SIG-M5 (cell line): ENCODE results near the gene HECW1.

ENCODE experiments used
- DNase-seq: peaks from one replicate; lab custom pipeline; 2025; lab: John Stamatoyannopoulos, UW

The HECW1 gene

GRCh38 chr7:43438897-43439479 lies 326.5 kb downstream of the HECW1 start:
- DNase-seq = no peak

- no peak for DNase-seq
Observed at GRCh38 chr7:43439631-43440401, 327.4 kb downstream of the HECW1 start.

GRCh38 chr7:43441231-43442130 lies 329.0 kb downstream of the HECW1 start:
- no peak for DNase-seq

- DNase-seq = no peak
Observed at GRCh38 chr7:43443381-43443780, 330.9 kb downstream of the HECW1 start.

- DNase-seq = no peak
Observed at GRCh38 chr7:43444711-43445578, 332.5 kb downstream of the HECW1 start.

- no peak for DNase-seq
Observed at GRCh38 chr7:43449577-43449976, 337.1 kb downstream of the HECW1 start.

GRCh38 chr7:43450894-43451293 lies 338.4 kb downstream of the HECW1 start:
- no peak for DNase-seq

GRCh38 chr7:43454936-43455518 lies 342.6 kb downstream of the HECW1 start:
- DNase-seq = no peak

GRCh38 chr7:43456200-43456599 lies 343.8 kb downstream of the HECW1 start:
- DNase-seq = no peak

GRCh38 chr7:43458330-43459018 lies 346.0 kb downstream of the HECW1 start:
- no peak for DNase-seq

- DNase-seq = no peak
Observed at GRCh38 chr7:43459019-43459337, 346.5 kb downstream of the HECW1 start.

GRCh38 chr7:43460733-43461348 lies 348.4 kb downstream of the HECW1 start:
- DNase-seq = no peak

GRCh38 chr7:43461349-43462024 lies 349.0 kb downstream of the HECW1 start:
- DNase-seq = no peak

- DNase-seq = no peak
Observed at GRCh38 chr7:43462836-43463235, 350.4 kb downstream of the HECW1 start.

GRCh38 chr7:43463401-43463980 lies 351.0 kb downstream of the HECW1 start:
- DNase-seq = no peak

- no peak for DNase-seq
Observed at GRCh38 chr7:43465581-43466554, 353.4 kb downstream of the HECW1 start.

- no peak for DNase-seq
Observed at GRCh38 chr7:43467406-43467805, 355.0 kb downstream of the HECW1 start.

GRCh38 chr7:43467846-43468245 lies 355.4 kb downstream of the HECW1 start:
- DNase-seq = no peak
